ENCODE data around the gene MEOX1. TPM values are rescaled to one million over a fixed set of nuclear protein-coding genes. Genes with fewer than 3 reads are reported as not detected.

Gene MEOX1
- total and polyA plus RNA-seq, 2 of the 13 experiments (the other 11 are each of a cell fraction or from before 2014, with no cell fraction given) = not detected

GRCh38 chr17:43669971-43670644 lies 8.4 kb upstream of the MEOX1 start:
- intact Hi-C loops (cut with micrococcal nuclease; ENCODE audit: unreplicated experiment) = loop anchor here (5.0 kb wide), 2 partner anchors 53 to 273 kb away; partner anchors contain the start of gene ARL4D
- no peaks in the 10 kb centered on the region for H3K9me3 ChIP-seq (ENCODE audit: low read length)
- peak overlapping the region; percentile 61 for H3K4me2 ChIP-seq (ENCODE audit: low read depth, low read length)
- H4K20me1 ChIP-seq (ENCODE audit: insufficient read depth, low read length) = no peaks in the 10 kb centered on the region
- H3K36me3 ChIP-seq (replicated peaks in 1 of 2; ENCODE audit: control insufficient read depth in 1 of 2, insufficient read depth in 2 of 2, low read length in 2 of 2) = no peaks in the 10 kb centered on the region
- H3K4me3 ChIP-seq (replicated peaks in 1 of 3; ENCODE audit: insufficient read depth in 1 of 3, low read depth in 2 of 3, low read length in 3 of 3) = peak overlapping the region in 2 of 3 experiments; percentile 6 to 45; a peak in 3 of 6 replicates
- CTCF ChIA-PET (ENCODE audit: low intra/inter-chr PET ratio, low total read pairs) = no interaction called here
- peak overlapping the region; percentile 54 for H3K9ac ChIP-seq (ENCODE audit: insufficient read depth, low read depth, low read length)
- H3K27me3 ChIP-seq (ENCODE audit: control insufficient read depth in 1 of 2, insufficient read depth in 2 of 2, low read length in 2 of 2) = no peaks in the 10 kb centered on the region
- 5% methylated on average over 6 of the region's 10 CpGs for WGBS (ENCODE audit: low lambda C conversion rate)
- in situ Hi-C loops (cut with HindIII; ENCODE audit: extremely low pct_ligation_motif_present, low pct_unique_long_range_greater_than_20kb) = no loop called here
- ATAC-seq (peak; percentile 22), FAIRE-seq (no peak), DNase-seq (ENCODE audit: low spot score) (peak; percentile 52)
- H3K4me1 ChIP-seq (ENCODE audit: insufficient read depth, low read length) = peaks cover 100% of the 10 kb centered on the region
- H3K27ac ChIP-seq (ENCODE audit: extremely low read length, insufficient read depth, low read length) = peak overlapping the region; percentile 65
- POLR2A ChIA-PET = interaction anchor here (0.6 to 2.1 kb wide), 16 partner anchors 10 to 1065 kb away, joined by 3 to 16 read pairs (median 4); partner anchors contain the start of gene ETV4
- no peaks in the 10 kb centered on the region for H3K79me2 ChIP-seq (ENCODE audit: insufficient read depth, low read length)
- no TSS peak for BruUV-seq (replicated peaks)
- H2AFZ ChIP-seq (ENCODE audit: low read length) = peak overlapping the region; percentile 57
- TF ChIP-seq NR3C1 (CRISPR knock-in tag; IDR thresholded peaks at IDR 0.05) (no peak), BRCA1 (CRISPR knock-in tag; IDR thresholded peaks at IDR 0.05) (no peak), ZNF512B (CRISPR knock-in tag; IDR thresholded peaks at IDR 0.05; ENCODE audit: borderline replicate concordance) (no peak), ZNF619 (CRISPR knock-in tag; IDR thresholded peaks at IDR 0.05) (no peak), ZSCAN29 (CRISPR knock-in tag; conservative IDR thresholded peaks at IDR 0.05) (0 out of 2 replicates have a peak, but pooled peaks have one; percentile 61), GATA4 (IDR thresholded peaks at IDR 0.05; ENCODE audit: borderline replicate concordance, low read depth) (no peak), LRRFIP1 (CRISPR knock-in tag; conservative IDR thresholded peaks at IDR 0.05) (no peak), ZNF639 (CRISPR knock-in tag; conservative IDR thresholded peaks at IDR 0.05) (0 out of 2 replicates have a peak, but pooled peaks have one; percentile 11), ZNF746 (CRISPR knock-in tag; IDR thresholded peaks at IDR 0.05) (peak; percentile 39; the same call in 1 of the 2 replicates), NR0B2 (CRISPR knock-in tag; IDR thresholded peaks at IDR 0.05) (no peak), SRY (CRISPR knock-in tag; IDR thresholded peaks at IDR 0.05) (no peak), ZNF354B (CRISPR knock-in tag; IDR thresholded peaks at IDR 0.05) (no peak), CREM (IDR thresholded peaks at IDR 0.05) (0 out of 2 replicates have a peak, but pooled peaks have one; percentile 6), CREM (CRISPR knock-in tag; IDR thresholded peaks at IDR 0.05) (no peak), ZEB1 (IDR thresholded peaks at IDR 0.05; ENCODE audit: insufficient replicate concordance, low read depth) (peak; percentile 96), SP2 (CRISPR knock-in tag; IDR thresholded peaks at IDR 0.05) (no peak), ZKSCAN8 (CRISPR knock-in tag; IDR thresholded peaks at IDR 0.05; ENCODE audit: borderline replicate concordance) (no peak), NFKBIZ (CRISPR knock-in tag; IDR thresholded peaks at IDR 0.05) (no peak)
